Measurements from ENCODE around the gene SPINK1.

Gene SPINK1

GRCh38 chr5:147789820-147790219 is 41.7 kb downstream of the SPINK1 start:
- peaks cover 5% of the 10 kb centered on the region for H3K27me3 Mint-ChIP-seq (ENCODE audit: low read depth)
- TF ChIP-seq CTCF (IDR thresholded peaks at IDR 0.05; ENCODE audit: unreplicated experiment in 3 of 3): no peak
- no peak overlapping the region for H3K27ac Mint-ChIP-seq
- H3K4me3 Mint-ChIP-seq: no peak overlapping the region
- no peaks in the 10 kb centered on the region for H3K9me3 Mint-ChIP-seq
- H3K4me1 Mint-ChIP-seq: no peaks in the 10 kb centered on the region
- no peaks in the 10 kb centered on the region for H3K36me3 Mint-ChIP-seq (ENCODE audit: low read depth)

GRCh38 chr5:147788023-147788422 is 43.4 kb downstream of the SPINK1 start:
- TF ChIP-seq CTCF (IDR thresholded peaks at IDR 0.05; ENCODE audit: unreplicated experiment in 3 of 3): no peak
- Mint-ChIP-seq H3K36me3 (ENCODE audit: low read depth) (no peaks in the 10 kb centered on the region), H3K27me3 (ENCODE audit: low read depth) (peaks cover 5% of the 10 kb centered on the region), H3K4me1 (no peaks in the 10 kb centered on the region), H3K4me3 (no peak overlapping the region), H3K27ac (no peak overlapping the region), H3K9me3 (no peaks in the 10 kb centered on the region)

- no peak for TF ChIP-seq CTCF (IDR thresholded peaks at IDR 0.05; ENCODE audit: unreplicated experiment in 3 of 3)
- peaks cover 2% of the 10 kb centered on the region for H3K27me3 Mint-ChIP-seq (ENCODE audit: low read depth)
- no peaks in the 10 kb centered on the region for H3K9me3 Mint-ChIP-seq
- H3K4me3 Mint-ChIP-seq: no peak overlapping the region
- H3K4me1 Mint-ChIP-seq: peaks cover 12% of the 10 kb centered on the region
- no peaks in the 10 kb centered on the region for H3K36me3 Mint-ChIP-seq (ENCODE audit: low read depth)
- H3K27ac Mint-ChIP-seq: no peak overlapping the region
These were observed 45.3 kb downstream of the SPINK1 start for GRCh38 chr5:147786142-147786541.

- no peaks in the 10 kb centered on the region for H3K27me3 Mint-ChIP-seq (ENCODE audit: low read depth)
These were observed 47.1 kb downstream of the SPINK1 start for GRCh38 chr5:147784146-147784987.

GRCh38 chr5:147782110-147783028 is 49.1 kb downstream of the SPINK1 start, which contains the start of gene JAKMIP2:
Gene JAKMIP2 (minus strand): TSS chr5:147782728. CDS start chr5:147671806, 110,922 bp downstream.
- Mint-ChIP-seq H3K36me3 (ENCODE audit: low read depth) (no peaks in the 10 kb centered on the region), H3K4me1 (peaks cover 17% of the 10 kb centered on the region), H3K9me3 (no peaks in the 10 kb centered on the region), H3K27me3 (ENCODE audit: low read depth) (no peaks in the 10 kb centered on the region), H3K4me3 (peak within 1 kb of the TSS; percentile 81 to 88 (median 84)), H3K27ac (peak within 1 kb of the TSS; percentile 72 to 92 (median 85))
- no peak for TF ChIP-seq CTCF (IDR thresholded peaks at IDR 0.05; ENCODE audit: unreplicated experiment in 3 of 3)

More at GRCh38 chr5:147784146-147784987, 47.1 kb downstream of the SPINK1 start:
- Mint-ChIP-seq H3K4me3 (peak overlapping the region in 1 of 3 experiments; percentile 31), H3K9me3 (no peaks in the 10 kb centered on the region), H3K4me1 (peaks cover 17% of the 10 kb centered on the region), H3K36me3 (ENCODE audit: low read depth) (no peaks in the 10 kb centered on the region), H3K27ac (no peak overlapping the region)
- TF ChIP-seq CTCF (IDR thresholded peaks at IDR 0.05; ENCODE audit: unreplicated experiment in 3 of 3): no peak

Measured in nephron (organoid).